H9 (cell line): ENCODE results near the gene CCDC12. TPM values are rescaled to one million over a fixed set of nuclear protein-coding genes. Genes with fewer than 3 reads are reported as not detected.

Experiments
- DNase-seq: peaks from one replicate; pipeline ENCODE4 v3.0.0-alpha.2; 2017
- H2AFZ ChIP-seq: one replicate; pipeline ENCODE4 v1.6.1; 2013; ENCODE audit warnings: mild to moderate bottlenecking, low read length, control low read depth, moderate library complexity
- H2AK5ac ChIP-seq: 2 replicates; pipeline ENCODE4 v1.6.1; 2013; ENCODE audit warnings: low read length, control low read depth, mixed read lengths; ENCODE audit not compliant: insufficient read length
- H2BK120ac ChIP-seq: one replicate; pipeline ENCODE4 v1.6.1; 2013; ENCODE audit warnings: low read depth, mild to moderate bottlenecking, low read length, control low read depth, inconsistent platforms; ENCODE audit not compliant: poor library complexity, severe bottlenecking
- H2BK12ac ChIP-seq: 2 replicates; pipeline ENCODE4 v1.6.1; 2013; ENCODE audit warnings: low read length, control low read depth, mixed read lengths, low read depth; ENCODE audit not compliant: insufficient read length
- H2BK15ac ChIP-seq: 2 replicates; pipeline ENCODE4 v1.6.1; 2013; ENCODE audit warnings: low read depth, low read length, control low read depth
- H2BK20ac ChIP-seq: one replicate; pipeline ENCODE4 v1.6.1; 2013; ENCODE audit warnings: low read depth, mild to moderate bottlenecking, low read length, control low read depth, inconsistent platforms; ENCODE audit not compliant: poor library complexity, severe bottlenecking
- H2BK5ac ChIP-seq: 2 replicates; pipeline ENCODE4 v1.6.1; 2013; ENCODE audit warnings: low read length, control low read depth, mixed read lengths; ENCODE audit not compliant: insufficient read length
- H3K14ac ChIP-seq: 2 replicates; pipeline ENCODE4 v1.6.1; 2013; ENCODE audit warnings: low read length, control low read depth; ENCODE audit not compliant: insufficient read depth
- H3K18ac ChIP-seq: 2 replicates; pipeline ENCODE4 v1.6.1; 2013; ENCODE audit warnings: low read depth, mild to moderate bottlenecking, mixed read lengths, low read length, control low read depth; ENCODE audit not compliant: insufficient read length
- H3K23ac ChIP-seq: 2 replicates; pipeline ENCODE4 v1.6.1; 2013; ENCODE audit warnings: low read length, control low read depth, mixed read lengths, low read depth; ENCODE audit not compliant: insufficient read length
- H3K23me2 ChIP-seq: 2 replicates; pipeline ENCODE4 v1.6.1; 2013; ENCODE audit warnings: low read depth, mild to moderate bottlenecking, mixed read lengths, low read length, control low read depth; ENCODE audit not compliant: insufficient read length, poor library complexity, severe bottlenecking
- H3K27ac ChIP-seq: 2 replicates; pipeline ENCODE4 v1.5.1; 2013; ENCODE audit warnings: low read length, control low read depth, mixed read lengths, low read depth; ENCODE audit not compliant: insufficient read length
- H3K27me3 ChIP-seq: 2 replicates; pipeline ENCODE4 v1.6.1; 2013; ENCODE audit warnings: low read length, control low read depth, inconsistent platforms; ENCODE audit not compliant: insufficient read depth
- H3K4ac ChIP-seq: 2 replicates; pipeline ENCODE4 v1.6.1; 2013; ENCODE audit warnings: low read depth, mild to moderate bottlenecking, control low read depth, inconsistent platforms, low read length, moderate library complexity
- H3K4me1 ChIP-seq: 2 replicates; pipeline ENCODE4 v1.6.1; 2013; ENCODE audit warnings: low read length, control low read depth, inconsistent platforms; ENCODE audit not compliant: insufficient read depth
- H3K4me2 ChIP-seq: 2 replicates; pipeline ENCODE4 v1.6.1; 2013; ENCODE audit warnings: low read length, control low read depth, mixed read lengths; ENCODE audit not compliant: insufficient read length, insufficient read depth
- H3K56ac ChIP-seq: 2 replicates; pipeline ENCODE4 v1.6.1; 2013; ENCODE audit warnings: low read depth, mild to moderate bottlenecking, mixed read lengths, low read length, control low read depth; ENCODE audit not compliant: insufficient read length
- H3K79me1 ChIP-seq: 2 replicates; pipeline ENCODE4 v1.6.1; 2013; ENCODE audit warnings: low read depth, mild to moderate bottlenecking, moderate library complexity, low read length, control low read depth, inconsistent platforms; ENCODE audit not compliant: insufficient read depth, poor library complexity, severe bottlenecking
- H3K79me2 ChIP-seq: 2 replicates; pipeline ENCODE4 v1.6.1; 2013; ENCODE audit warnings: low read length, control low read depth, inconsistent platforms; ENCODE audit not compliant: insufficient read depth
- H3K9ac ChIP-seq: 2 replicates; pipeline ENCODE4 v1.6.1; 2013; ENCODE audit warnings: low read length, control low read depth, mixed read lengths; ENCODE audit not compliant: insufficient read length; ENCODE audit errors: extremely low read depth
- H3K9me3 ChIP-seq: one replicate; pipeline ENCODE4 v1.6.1; 2013; ENCODE audit warnings: low read depth, low read length, inconsistent platforms; ENCODE audit not compliant: control insufficient read depth
- H3T11ph ChIP-seq: one replicate; pipeline ENCODE4 v1.6.1; 2013; ENCODE audit warnings: mild to moderate bottlenecking, low read length, control low read depth, inconsistent platforms
- H4K20me1 ChIP-seq: one replicate; pipeline ENCODE4 v1.6.1; 2013; ENCODE audit not compliant: control insufficient read depth, insufficient read length, insufficient read depth
- H4K5ac ChIP-seq: 2 replicates; pipeline ENCODE4 v1.6.1; 2013; ENCODE audit warnings: low read depth, mild to moderate bottlenecking, mixed read lengths, low read length, control low read depth; ENCODE audit not compliant: insufficient read length
- H4K8ac ChIP-seq: replicated peaks from 2 replicates; pipeline ENCODE4 v1.6.1; 2013; ENCODE audit warnings: low read length, control low read depth, mixed read lengths, low read depth; ENCODE audit not compliant: insufficient read length
- H4K91ac ChIP-seq: 2 replicates; pipeline ENCODE4 v1.6.1; 2013; ENCODE audit warnings: low read depth, mild to moderate bottlenecking, moderate library complexity, mixed read lengths, low read length, control low read depth; ENCODE audit not compliant: insufficient read length
- H3K27ac Mint-ChIP-seq, 3 experiments: 2 replicates in 2 of 3; 3 replicates in 1 of 3; pipeline ENCODE4 v1.8.0; 2020 to 2021; ENCODE audit warnings: mixed read lengths in 3 of 3, mild to moderate bottlenecking in 1 of 3, moderate library complexity in 1 of 3
- H3K27me3 Mint-ChIP-seq: 2 replicates; pipeline ENCODE4 v1.8.0; 2021; ENCODE audit warnings: low read depth, mild to moderate bottlenecking, moderate library complexity, mixed read lengths
- H3K36me3 Mint-ChIP-seq, 3 experiments: 2 replicates in 2 of 3; 3 replicates in 1 of 3; pipeline ENCODE4 v1.8.0; 2020 to 2021; ENCODE audit warnings: low read depth in 3 of 3, mixed read lengths in 3 of 3; ENCODE audit not compliant: insufficient read depth in 1 of 3
- H3K4me1 Mint-ChIP-seq, 2 experiments: 2 replicates each; pipeline ENCODE4 v1.8.0; 2020; ENCODE audit warnings: mixed read lengths in 2 of 2
- H3K4me3 Mint-ChIP-seq, 2 experiments: 2 replicates in 1 of 2; 3 replicates in 1 of 2; pipeline ENCODE4 v1.8.0; 2020 to 2021; ENCODE audit warnings: mild to moderate bottlenecking in 2 of 2, mixed read lengths in 2 of 2, moderate library complexity in 1 of 2
- H3K9me3 Mint-ChIP-seq, 2 experiments: 2 replicates in 1 of 2; 3 replicates in 1 of 2; pipeline ENCODE4 v1.8.0; 2020; ENCODE audit warnings: mild to moderate bottlenecking in 2 of 2, mixed read lengths in 2 of 2, moderate library complexity in 1 of 2
- CTCF ChIP-seq: fragments of 200-600 bp; sonication (generic); conservative IDR thresholded peaks from 3 replicates; pipeline ENCODE4 v1.8.0; 2021; ENCODE audit warnings: antibody characterized with exemption, mild to moderate bottlenecking
- WGBS: extraction: QIAGEN DNeasy Blood & Tissue Kit; methylation state at CpG from one replicate; pipeline ENCODE4 v1.1.7; 2013; ENCODE audit warnings: missing lambda C conversion rate, low lambda C conversion rate, mixed read lengths; ENCODE audit not compliant: insufficient read length; ENCODE audit errors: extremely low coverage; 5-methylcytosine and 5-hydroxymethylcytosine counted together
- total RNA-seq: library from RNA; stranded (reverse); gene quantifications from 2 replicates; pipeline ENCODE4 v1.2.1, GENCODE V29; 2021

The CCDC12 gene
- total RNA-seq, 1 experiment from 2014 or later = 54.0 TPM

GRCh38 chr3:46914849-46915248 is 61.7 kb downstream of the CCDC12 start:
- H2BK20ac ChIP-seq = no peak overlapping the region
- no peak overlapping the region for H3K18ac ChIP-seq
- TF ChIP-seq CTCF = no peak
- Mint-ChIP-seq H3K27me3 (no peaks in the 10 kb centered on the region), H3K4me1 (no peaks in the 10 kb centered on the region), H3K36me3 (peaks cover 26 to 31% (median 31%) of the 10 kb centered on the region in 3 experiments), H3K4me3 (no peak overlapping the region), H3K27ac (no peak overlapping the region), H3K9me3 (peaks cover 5 to 8% of the 10 kb centered on the region in 2 experiments; a peak in 4 of 5 replicates)
- H2BK120ac ChIP-seq = no peak overlapping the region
- H2BK12ac ChIP-seq = no peak overlapping the region
- no peaks in the 10 kb centered on the region for H4K20me1 ChIP-seq
- H3K23ac ChIP-seq = no peak overlapping the region
- H3K4me1 ChIP-seq = no peaks in the 10 kb centered on the region
- H4K91ac ChIP-seq = no peak overlapping the region
- no CpG with 5 or more reads among the region's 7 CpGs for WGBS
- H3K27me3 ChIP-seq = no peaks in the 10 kb centered on the region
- DNase-seq = no peak
- H3T11ph ChIP-seq = no peak overlapping the region
- no peaks in the 10 kb centered on the region for H3K79me1 ChIP-seq
- H3K14ac ChIP-seq = no peak overlapping the region
- H3K23me2 ChIP-seq = no peaks in the 10 kb centered on the region
- H2BK5ac ChIP-seq = no peak overlapping the region
- H2AK5ac ChIP-seq = no peak overlapping the region
- no peak overlapping the region for H2BK15ac ChIP-seq
- H3K9ac ChIP-seq = no peak overlapping the region
- no peak overlapping the region for H3K56ac ChIP-seq
- H4K5ac ChIP-seq = no peak overlapping the region
- H2AFZ ChIP-seq = no peak overlapping the region
- no peak overlapping the region for H3K27ac ChIP-seq
- H3K79me2 ChIP-seq = no peaks in the 10 kb centered on the region
- H3K4me2 ChIP-seq = no peak overlapping the region
- no peak overlapping the region for H3K4ac ChIP-seq
- no peaks in the 10 kb centered on the region for H3K9me3 ChIP-seq
- H4K8ac ChIP-seq = no peak overlapping the region
